PC-3 (cell line): ENCODE measurements around the gene AP1B1. TPM values are rescaled to one million over a fixed set of nuclear protein-coding genes. Genes with fewer than 3 reads are reported as not detected.

ENCODE experiments used
- ATAC-seq: fragments of 200-7000 bp; cut with Tn5 transposase; 2 replicates; pipeline ENCODE4 v1.9.1; 2020; ENCODE audit warnings: mild to moderate bottlenecking, moderate library complexity
- BruUV-seq: library from RNA; stranded (reverse); fragments of 400-500 nt; replicated peaks from 2 replicates; lab custom pipeline; 2021; lab: Mats Ljungman, UMichigan
- CTCF ChIA-PET: fragments of 300-600 bp; sonication (Branson Sonifier 250); formaldehyde crosslinking; loops from one replicate; lab custom pipeline; 2022; ENCODE audit warnings: antibody characterized with exemption; lab: Charles Lee
- POLR2A ChIA-PET: fragments of 300-600 bp; sonication (Branson Sonifier 250); formaldehyde crosslinking; loops from one replicate; lab custom pipeline; 2022; ENCODE audit warnings: antibody characterized with exemption; ENCODE audit not compliant: unreplicated experiment; lab: Charles Lee
- DNase-seq: peaks from one replicate; pipeline ENCODE4 v3.0.0-alpha.2; 2015
- H2AFZ ChIP-seq: fragments of 300-600 bp; sonication (generic); 2 replicates; pipeline ENCODE4 v1.6.0; 2016; ENCODE audit warnings: antibody characterized with exemption, low read length
- H3F3A ChIP-seq: fragments of 300-600 bp; sonication (generic); one replicate; pipeline ENCODE4 v1.6.0; 2017; ENCODE audit warnings: antibody characterized with exemption, low read length, control low read depth, mild to moderate bottlenecking; ENCODE audit not compliant: unreplicated experiment
- H3K27ac ChIP-seq: fragments of 300-600 bp; sonication (generic); 2 replicates; pipeline ENCODE4 v1.5.1; 2016; ENCODE audit warnings: mild to moderate bottlenecking, low read length
- H3K27me3 ChIP-seq: fragments of 300-600 bp; sonication (generic); 2 replicates; pipeline ENCODE4 v1.6.1; 2016; ENCODE audit warnings: low read length, mixed read lengths
- H3K36me3 ChIP-seq: fragments of 300-600 bp; sonication (generic); 2 replicates; pipeline ENCODE4 v1.6.1; 2016; ENCODE audit warnings: low read depth, mixed run types, low read length, mixed read lengths
- H3K4me1 ChIP-seq: fragments of 300-600 bp; sonication (generic); 2 replicates; pipeline ENCODE4 v1.5.1; 2016; ENCODE audit warnings: low read length; ENCODE audit not compliant: insufficient read depth
- H3K4me2 ChIP-seq: fragments of 300-600 bp; sonication (generic); 2 replicates; pipeline ENCODE4 v1.6.0; 2016; ENCODE audit warnings: low read length
- H3K4me3 ChIP-seq: fragments of 300-600 bp; sonication (generic); 2 replicates; pipeline ENCODE4 v1.5.1; 2016; ENCODE audit warnings: mild to moderate bottlenecking, low read length, mixed read lengths
- H3K79me2 ChIP-seq: fragments of 300-600 bp; sonication (generic); 2 replicates; pipeline ENCODE4 v1.6.1; 2017; ENCODE audit warnings: low read length, mixed read lengths
- H3K9ac ChIP-seq: fragments of 300-600 bp; sonication (generic); 2 replicates; pipeline ENCODE4 v1.6.0; 2016; ENCODE audit warnings: mild to moderate bottlenecking, low read length
- H3K9me2 ChIP-seq: fragments of 300-600 bp; sonication (generic); replicated peaks from 2 replicates; pipeline ENCODE4 v1.6.1; 2016; ENCODE audit warnings: mixed run types, low read length, mixed read lengths
- H3K9me3 ChIP-seq: fragments of 300-600 bp; sonication (generic); 2 replicates; pipeline ENCODE4 v1.6.1; 2016; ENCODE audit warnings: low read length, mixed read lengths
- H4K20me1 ChIP-seq: fragments of 300-600 bp; sonication (generic); 2 replicates; pipeline ENCODE4 v1.6.1; 2016; ENCODE audit warnings: low read length, mixed read lengths
- EZH2 ChIP-seq: fragments of 300-600 bp; sonication (generic); IDR thresholded peaks from one replicate; pipeline ENCODE4 v1.6.1; 2017; ENCODE audit warnings: antibody characterized with exemption, mild to moderate bottlenecking, low read length; ENCODE audit not compliant: unreplicated experiment
- EZH2phosphoT487 ChIP-seq: fragments of 300-600 bp; sonication (generic); IDR thresholded peaks from 2 replicates; pipeline ENCODE4 v1.6.1; 2018; ENCODE audit warnings: mild to moderate bottlenecking, antibody characterized with exemption, low read length, borderline replicate concordance
- intact Hi-C: fragments of 100-400 bp; cut with micrococcal nuclease; formaldehyde crosslinking; loops from 2 replicates; pipeline ENCODE4 v1.9.0; 2023
- total RNA-seq: library from RNA; depleted of rRNA; stranded (reverse); fragments of >200 nt; gene quantifications from 2 replicates; pipeline ENCODE4 v1.2.3, GENCODE V29; 2014
- TF ChIP-seq, protein P1 (sequence below): fragments of 300-600 bp; sonication (generic); conservative IDR thresholded peaks from 2 replicates; pipeline ENCODE4 v1.5.1; 2017; ENCODE audit warnings: antibody characterized with exemption, low read depth, mild to moderate bottlenecking, low read length

AP1B1 gene
- total RNA-seq, 1 experiment from 2014 or later, result 81.2 TPM

DNA sequence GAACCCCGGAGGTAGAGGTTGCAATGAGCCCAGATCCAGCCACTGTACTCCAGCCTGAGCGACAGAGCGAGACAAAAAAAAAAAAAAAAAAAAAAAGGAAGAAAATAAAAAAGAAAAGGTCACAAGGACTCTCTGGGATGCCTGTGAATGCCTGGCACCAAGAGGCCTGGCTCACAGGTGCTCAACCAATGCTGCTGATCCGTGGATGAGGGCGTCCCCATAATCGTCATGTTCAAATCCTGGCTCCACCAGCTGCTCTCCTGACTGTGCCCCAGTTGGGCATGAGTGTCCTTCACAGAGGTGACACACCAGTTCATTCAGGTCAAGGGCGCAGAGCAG is 82.6 kb downstream of the AP1B1 start:
- POLR2A ChIA-PET, result no interaction called here
- no peak overlapping the region; the same call in 1 of the 2 replicates for H3K27ac ChIP-seq

GRCh38 chr22:29302681-29303465 is 85.5 kb downstream of the AP1B1 start:
- ATAC-seq, result no peak
- DNase-seq, result no peak
- H3K4me1 ChIP-seq, result peaks cover 5% of the 10 kb centered on the region
- BruUV-seq, result no TSS peak
- H3K9me2 ChIP-seq, result no peaks in the 10 kb centered on the region
- no peak overlapping the region for H2AFZ ChIP-seq
- H3K27me3 ChIP-seq, result no peaks in the 10 kb centered on the region
- H3K36me3 ChIP-seq, result peaks cover 18% of the 10 kb centered on the region
- H3K9ac ChIP-seq, result no peak overlapping the region
- H3K9me3 ChIP-seq, result no peaks in the 10 kb centered on the region
- CTCF ChIA-PET, result interaction anchor here (0.6 to 1.3 kb wide), 2 partner anchors 17 to 54 kb away, joined by 5 read pairs; no protein-coding TSS in a partner anchor
- no peak for TF ChIP-seq EZH2phosphoT487
- TF ChIP-seq, protein P1, sequence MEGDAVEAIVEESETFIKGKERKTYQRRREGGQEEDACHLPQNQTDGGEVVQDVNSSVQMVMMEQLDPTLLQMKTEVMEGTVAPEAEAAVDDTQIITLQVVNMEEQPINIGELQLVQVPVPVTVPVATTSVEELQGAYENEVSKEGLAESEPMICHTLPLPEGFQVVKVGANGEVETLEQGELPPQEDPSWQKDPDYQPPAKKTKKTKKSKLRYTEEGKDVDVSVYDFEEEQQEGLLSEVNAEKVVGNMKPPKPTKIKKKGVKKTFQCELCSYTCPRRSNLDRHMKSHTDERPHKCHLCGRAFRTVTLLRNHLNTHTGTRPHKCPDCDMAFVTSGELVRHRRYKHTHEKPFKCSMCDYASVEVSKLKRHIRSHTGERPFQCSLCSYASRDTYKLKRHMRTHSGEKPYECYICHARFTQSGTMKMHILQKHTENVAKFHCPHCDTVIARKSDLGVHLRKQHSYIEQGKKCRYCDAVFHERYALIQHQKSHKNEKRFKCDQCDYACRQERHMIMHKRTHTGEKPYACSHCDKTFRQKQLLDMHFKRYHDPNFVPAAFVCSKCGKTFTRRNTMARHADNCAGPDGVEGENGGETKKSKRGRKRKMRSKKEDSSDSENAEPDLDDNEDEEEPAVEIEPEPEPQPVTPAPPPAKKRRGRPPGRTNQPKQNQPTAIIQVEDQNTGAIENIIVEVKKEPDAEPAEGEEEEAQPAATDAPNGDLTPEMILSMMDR, result no peak
- TF ChIP-seq EZH2, result no peak
- H3K79me2 ChIP-seq, result peaks cover 8% of the 10 kb centered on the region
- intact Hi-C loops, result no loop called here
- no peak overlapping the region for H3K4me3 ChIP-seq
- no peaks in the 10 kb centered on the region for H4K20me1 ChIP-seq
- POLR2A ChIA-PET, result no interaction called here
- H3F3A ChIP-seq, result peaks cover 6% of the 10 kb centered on the region
- no peak overlapping the region for H3K4me2 ChIP-seq
- H3K27ac ChIP-seq, result no peak overlapping the region

More for the DNA sequence above, 82.6 kb downstream of the AP1B1 start:
- H3K27me3 ChIP-seq, result no peaks in the 10 kb centered on the region
- peak overlapping the region; percentile 89; the same call in 1 of the 2 replicates for H3K4me2 ChIP-seq
- H3K4me3 ChIP-seq, result no peak overlapping the region
- DNase-seq (no peak), ATAC-seq (no peak)
- peaks cover 32% of the 10 kb centered on the region for H3K79me2 ChIP-seq
- intact Hi-C loops, result loop anchor here (2.0 to 5.0 kb wide), 2 partner anchors 37 to 41 kb away; partner anchors contain the start of gene EWSR1
- H2AFZ ChIP-seq, result no peak overlapping the region; the same call in 1 of the 2 replicates
- no peaks in the 10 kb centered on the region for H3F3A ChIP-seq
- no TSS peak for BruUV-seq
- peaks cover 32% of the 10 kb centered on the region for H3K4me1 ChIP-seq
- H4K20me1 ChIP-seq, result no peaks in the 10 kb centered on the region
- no peaks in the 10 kb centered on the region for H3K36me3 ChIP-seq
- H3K9me3 ChIP-seq, result no peaks in the 10 kb centered on the region
- no peak overlapping the region for H3K9ac ChIP-seq
- CTCF ChIA-PET, result interaction anchor here (0.6 to 1.0 kb wide), 2 partner anchors 43 to 218 kb away, joined by 3 to 4 read pairs; no protein-coding TSS in a partner anchor
- TF ChIP-seq, protein P1, result no peak
- TF ChIP-seq EZH2phosphoT487 (no peak), EZH2 (no peak)
- no peaks in the 10 kb centered on the region for H3K9me2 ChIP-seq

DNA sequence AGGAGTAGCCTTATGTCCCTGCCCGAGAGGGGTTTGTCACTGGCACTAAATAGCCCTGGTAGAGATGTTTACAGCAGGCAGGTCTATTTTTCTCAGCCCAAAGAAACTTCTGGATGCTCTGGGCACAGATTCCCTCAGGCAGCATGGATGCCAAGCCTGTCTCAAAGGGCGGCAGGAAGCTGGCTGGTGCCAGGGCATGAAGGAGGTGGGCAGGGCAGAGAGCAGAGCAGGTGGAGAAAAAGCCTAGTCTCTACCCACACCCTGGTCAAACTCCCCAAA is 86.0 kb downstream of the AP1B1 start:
- Histone ChIP-seq H3K79me2 (peaks cover 3% of the 10 kb centered on the region), H3K27me3 (no peaks in the 10 kb centered on the region), H3K4me2 (no peak overlapping the region), H3K27ac (no peak overlapping the region), H2AFZ (no peak overlapping the region), H3K9me2 (no peaks in the 10 kb centered on the region), H3K9ac (no peak overlapping the region), H4K20me1 (no peaks in the 10 kb centered on the region), H3K4me3 (no peak overlapping the region), H3F3A (peaks cover 6% of the 10 kb centered on the region), H3K9me3 (no peaks in the 10 kb centered on the region), H3K4me1 (no peaks in the 10 kb centered on the region), H3K36me3 (peaks cover 23% of the 10 kb centered on the region)
- BruUV-seq, result no TSS peak
- DNase-seq (no peak), ATAC-seq (no peak)
- intact Hi-C loops, result no loop called here
- ChIA-PET POLR2A (no interaction called here), CTCF (interaction anchor here (0.6 to 1.3 kb wide), 2 partner anchors 18 to 55 kb away, joined by 5 read pairs; no protein-coding TSS in a partner anchor)
- TF ChIP-seq, protein P1, result no peak
- TF ChIP-seq EZH2phosphoT487 (no peak), EZH2 (no peak)
